Testis (tissue), 3 donors: Measurements from ENCODE around the gene TPSD1. TPM values are rescaled to one million over a fixed set of nuclear protein-coding genes. Genes with fewer than 3 reads are reported as not detected.

Source experiments
- DNase-seq: peaks from one replicate; pipeline ENCODE4 v3.0.0-alpha.2; 2019
- H3K27ac ChIP-seq, 2 donors: fragments of 200-600 bp; sonication (generic); one replicate each; pipeline ENCODE4 v1.5.1; 2019
- H3K27me3 ChIP-seq: fragments of 200-600 bp; sonication (generic); one replicate; pipeline ENCODE4 v1.5.1; 2019
- H3K36me3 ChIP-seq: fragments of 200-600 bp; sonication (generic); one replicate; pipeline ENCODE4 v1.5.1; 2017; ENCODE audit warnings: low read depth; ENCODE audit errors: missing control alignments
- H3K4me1 ChIP-seq: fragments of 200-600 bp; sonication (generic); one replicate; pipeline ENCODE4 v1.5.1; 2019
- H3K4me3 ChIP-seq, 2 donors: fragments of 200-600 bp; sonication (generic); one replicate each; pipeline ENCODE4 v1.5.1; 2017 to 2019
- H3K9me3 ChIP-seq: fragments of 200-600 bp; sonication (generic); one replicate; pipeline ENCODE4 v1.5.1; 2017
- CTCF ChIP-seq, 3 experiments: fragments of 450-650 bp in 2 of 3; fragments of 200-600 bp in 1 of 3; sonication (generic) in 1 of 3; IDR thresholded peaks; one replicate each; pipeline ENCODE4 v1.5.1; 2016 to 2019; ENCODE audit warnings: antibody characterized with exemption in 3 of 3, mild to moderate bottlenecking in 2 of 3, moderate library complexity in 1 of 3
- POLR2A ChIP-seq: fragments of 450-650 bp; IDR thresholded peaks from one replicate; pipeline ENCODE4 v1.6.1; 2017; ENCODE audit warnings: antibody characterized with exemption, mild to moderate bottlenecking, moderate library complexity
- WGBS, 2 donors: methylation state at CpG; one replicate each; pipeline ENCODE4 v1.1.5; 2018; 5-methylcytosine and 5-hydroxymethylcytosine counted together
- intact Hi-C: fragments of 100-400 bp; cut with DNase I; formaldehyde crosslinking; loops from one replicate; pipeline ENCODE4 v1.15.1; 2023; ENCODE audit warnings: low total_unique reads
- polyA plus RNA-seq: library from polyadenylated mRNA; stranded (reverse); fragments of 350-450 nt; fragmentation: Illumina TruSeq; extraction: RNeasy Lipid Tissue Mini Kit (QIAGEN cat#74804); gene quantifications from one replicate; pipeline ENCODE4 v1.2.3, GENCODE V29; 2014; ENCODE audit warnings: low read depth, low replicate concordance; ENCODE audit not compliant: insufficient read depth
- total RNA-seq, 2 donors: library from RNA; depleted of rRNA; stranded (reverse); fragments of >200 nt; gene quantifications; one replicate each; pipeline ENCODE4 v1.2.3, GENCODE V29; 2016

TPSD1 gene
- total and polyA plus RNA-seq, 3 donors from 2014 or later: 1.1 to 1.6 (median 1.1) TPM

- Histone ChIP-seq H3K4me3 (no peak overlapping the region), H3K36me3 (no peaks in the 10 kb centered on the region), H3K9me3 (no peaks in the 10 kb centered on the region), H3K4me1 (no peaks in the 10 kb centered on the region), H3K27ac (no peak overlapping the region), H3K27me3 (no peaks in the 10 kb centered on the region)
- TF ChIP-seq CTCF (IDR thresholded peaks at IDR 0.05): no peak
- no peak for TF ChIP-seq POLR2A
- no peak for DNase-seq
- intact Hi-C loops: no loop called here
- WGBS, 2 donors: 13 to 44% methylated on average over 3 to 11 of the region's 11 CpGs
Measured at GRCh38 chr16:1259760-1260068, 3.8 kb downstream of the TPSD1 start.

- intact Hi-C loops: no loop called here
- TF ChIP-seq CTCF (IDR thresholded peaks at IDR 0.05) (no peak), POLR2A (no peak)
- H3K36me3 ChIP-seq: no peaks in the 10 kb centered on the region
- WGBS, 2 donors: 40 to 55% methylated on average over 16 to 35 of the region's 36 CpGs
- no peaks in the 10 kb centered on the region for H3K27me3 ChIP-seq
- no peaks in the 10 kb centered on the region for H3K9me3 ChIP-seq
- H3K27ac ChIP-seq: no peak overlapping the region
- no peaks in the 10 kb centered on the region for H3K4me1 ChIP-seq
- no peak overlapping the region for H3K4me3 ChIP-seq
- DNase-seq: no peak
Measured at GRCh38 chr16:1260101-1260680, 4.3 kb downstream of the TPSD1 start.

- Histone ChIP-seq H3K9me3 (no peaks in the 10 kb centered on the region), H3K36me3 (no peaks in the 10 kb centered on the region), H3K4me3 (no peak overlapping the region), H3K4me1 (no peaks in the 10 kb centered on the region), H3K27me3 (no peaks in the 10 kb centered on the region), H3K27ac (no peak overlapping the region)
- no peak for DNase-seq
- whole genome bisulfite sequencing, 2 donors: 25 to 41% methylated on average over 7 to 45 of the region's 47 CpGs
- intact Hi-C loops: no loop called here
- TF ChIP-seq POLR2A: no peak
- TF ChIP-seq CTCF (IDR thresholded peaks at IDR 0.05): no peak
Measured at GRCh38 chr16:1261131-1261892, 5.4 kb downstream of the TPSD1 start.

- WGBS, 2 donors: 75 to 81% methylated on average over 11 to 32 of the region's 32 CpGs
- intact Hi-C loops: no loop called here
- Histone ChIP-seq H3K4me3 (no peak overlapping the region), H3K9me3 (no peaks in the 10 kb centered on the region), H3K27ac (no peak overlapping the region), H3K36me3 (no peaks in the 10 kb centered on the region), H3K27me3 (no peaks in the 10 kb centered on the region), H3K4me1 (no peaks in the 10 kb centered on the region)
- no peak for DNase-seq
- TF ChIP-seq POLR2A: no peak
Measured at GRCh38 chr16:1262210-1262845, 6.5 kb downstream of the TPSD1 start.

- Histone ChIP-seq H3K4me1 (no peaks in the 10 kb centered on the region), H3K27me3 (no peaks in the 10 kb centered on the region), H3K4me3 (no peak overlapping the region), H3K36me3 (no peaks in the 10 kb centered on the region), H3K27ac (no peak overlapping the region), H3K9me3 (no peaks in the 10 kb centered on the region)
- TF ChIP-seq CTCF (IDR thresholded peaks at IDR 0.05) (no peak), POLR2A (no peak)
- intact Hi-C loops: no loop called here
- 85 to 89% methylated on average over 5 to 9 of the region's 9 CpGs for WGBS, 2 donors
- DNase-seq: no peak
Measured at GRCh38 chr16:1262846-1263221, 7.0 kb downstream of the TPSD1 start.
